HepG2 (cell line): ENCODE measurements around the gene ERF. TPM values are rescaled to one million over a fixed set of nuclear protein-coding genes. Genes with fewer than 3 reads are reported as not detected.
A peak's percentile ranks its signal among the peaks of the same experiment; 100 is the strongest.

Experiments used
- ATAC-seq: fragments of 200-7000 bp; cut with Tn5 transposase; 3 replicates; pipeline ENCODE4 v1.9.1; 2020; ENCODE audit warnings: mild to moderate bottlenecking, moderate library complexity
- BruUV-seq: library from RNA; stranded (reverse); fragments of 400-500 nt; replicated peaks from 2 replicates; lab custom pipeline; 2021; lab: Mats Ljungman, UMichigan
- CTCF ChIA-PET: fragments of 300-600 bp; formaldehyde crosslinking; extraction: SDS; loops from one replicate; lab custom pipeline; 2021; ENCODE audit warnings: low total read pairs, inconsistent platforms, low intra/inter-chr PET ratio; lab: Yijun Ruan, JAX
- POLR2A ChIA-PET: fragments of 350-600 bp; sonication (Branson Sonifier 250); formaldehyde crosslinking; loops from one replicate; lab custom pipeline; 2020; ENCODE audit warnings: antibody characterized with exemption, inconsistent platforms; lab: Yijun Ruan, JAX
- DNase-seq: peaks from one replicate; pipeline ENCODE4 v3.0.0-alpha.2; 2015; ENCODE audit warnings: low spot score
- FAIRE-seq: peaks from 3 replicates; lab custom pipeline; 2011; peaks lifted over from hg19 to GRCh38; lab: Jason Lieb, UNC
- H2AFZ ChIP-seq: one replicate; pipeline ENCODE4 v1.6.1; 2011; ENCODE audit warnings: low read length, inconsistent platforms
- H3K27ac ChIP-seq: fragments of 300-600 bp; 3 replicates; pipeline ENCODE4 v1.8.0; 2011; ENCODE audit warnings: mixed run types, mild to moderate bottlenecking, mixed read lengths, low read length, inconsistent platforms; ENCODE audit not compliant: insufficient read depth; ENCODE audit errors: extremely low read length
- H3K27me3 ChIP-seq, 2 experiments: fragments of 200-600 bp in 1 of 2; 2 replicates in 1 of 2; 3 replicates in 1 of 2; pipeline versions ENCODE4 v1.6.0 to v1.8.0; 2011; ENCODE audit warnings: low read length in 2 of 2, mild to moderate bottlenecking in 2 of 2, moderate library complexity in 2 of 2, inconsistent platforms in 1 of 2; ENCODE audit not compliant: insufficient read depth in 2 of 2, control insufficient read depth in 1 of 2
- H3K36me3 ChIP-seq, 2 experiments: fragments of 200-600 bp in 1 of 2; replicated peaks in 1 of 2; 2 replicates in 1 of 2; 3 replicates in 1 of 2; pipeline versions ENCODE4 v1.5.1 to v1.8.0; 2011; ENCODE audit warnings: low read length in 2 of 2, inconsistent platforms in 1 of 2; ENCODE audit not compliant: insufficient read depth in 2 of 2, control insufficient read depth in 1 of 2
- H3K4me1 ChIP-seq: 2 replicates; pipeline ENCODE4 v1.5.1; 2012; ENCODE audit warnings: low read length, inconsistent platforms; ENCODE audit not compliant: insufficient read depth
- H3K4me2 ChIP-seq: 2 replicates; pipeline ENCODE4 v1.6.0; 2011; ENCODE audit warnings: low read depth, low read length, inconsistent platforms
- H3K4me3 ChIP-seq, 3 experiments: fragments of 200-600 bp in 1 of 3; sonication (generic), shearing (Covaris generic) in 1 of 3; replicated peaks in 1 of 3; 2 replicates each; pipeline ENCODE4 v1.5.1; 2011 to 2016; ENCODE audit warnings: low read length in 3 of 3, inconsistent platforms in 2 of 3, low read depth in 2 of 3, mild to moderate bottlenecking in 2 of 3, control low read depth in 1 of 3, mixed read lengths in 1 of 3; ENCODE audit not compliant: insufficient read depth in 1 of 3
- H3K79me2 ChIP-seq: one replicate; pipeline ENCODE4 v1.6.1; 2011; ENCODE audit warnings: low read length, inconsistent platforms; ENCODE audit not compliant: insufficient read depth
- H3K9ac ChIP-seq: 2 replicates; pipeline ENCODE4 v1.6.0; 2011; ENCODE audit warnings: mild to moderate bottlenecking, low read depth, low read length, inconsistent platforms; ENCODE audit not compliant: insufficient read depth
- H3K9me3 ChIP-seq: 2 replicates; pipeline ENCODE4 v1.5.1; 2012; ENCODE audit warnings: mild to moderate bottlenecking, low read length
- H4K20me1 ChIP-seq: 2 replicates; pipeline ENCODE4 v1.6.0; 2011; ENCODE audit warnings: inconsistent platforms, mild to moderate bottlenecking, low read length, moderate library complexity; ENCODE audit not compliant: insufficient read depth
- ARID2 ChIP-seq: sonication (generic); formaldehyde crosslinking; IDR thresholded peaks from 2 replicates; pipeline ENCODE4 v1.8.1; 2022; ENCODE audit warnings: mild to moderate bottlenecking, missing genetic modification reagents, borderline replicate concordance
- ATF4 ChIP-seq, 2 experiments: fragments of 450-650 bp in 1 of 2; sonication (generic) in 1 of 2; formaldehyde crosslinking; IDR thresholded peaks; 2 replicates each; pipeline versions ENCODE4 v1.5.0 to v1.8.0; 2020 to 2022; ENCODE audit warnings: mild to moderate bottlenecking in 1 of 2, missing genetic modification reagents in 1 of 2
- CEBPG ChIP-seq: IDR thresholded peaks from 2 replicates; pipeline ENCODE4 v1.6.1; 2016
- CENPX ChIP-seq: sonication (generic); formaldehyde crosslinking; IDR thresholded peaks from 2 replicates; pipeline ENCODE4 v1.9.0; 2021; ENCODE audit warnings: mild to moderate bottlenecking, missing genetic modification reagents, moderate library complexity
- CSRNP2 ChIP-seq: sonication (generic); formaldehyde crosslinking; conservative IDR thresholded peaks from 2 replicates; pipeline ENCODE4 v1.8.0; 2022; ENCODE audit warnings: low read depth, missing genetic modification reagents
- EED ChIP-seq: sonication (generic); formaldehyde crosslinking; IDR thresholded peaks from 2 replicates; pipeline ENCODE4 v1.5.0; 2020; ENCODE audit warnings: mild to moderate bottlenecking, missing genetic modification reagents
- GMEB1 ChIP-seq: sonication (generic); formaldehyde crosslinking; IDR thresholded peaks from 2 replicates; pipeline ENCODE4 v1.5.1; 2020; ENCODE audit warnings: missing genetic modification reagents, mild to moderate bottlenecking, borderline replicate concordance
- GPN1 ChIP-seq: sonication (generic); formaldehyde crosslinking; IDR thresholded peaks from 2 replicates; pipeline ENCODE4 v1.5.1; 2020; ENCODE audit warnings: missing genetic modification reagents, borderline replicate concordance
- HDAC1 ChIP-seq: sonication (generic); formaldehyde crosslinking; IDR thresholded peaks from 2 replicates; pipeline ENCODE4 v1.5.1; 2020; ENCODE audit warnings: mild to moderate bottlenecking, missing genetic modification reagents
- MIXL1 ChIP-seq: IDR thresholded peaks from 2 replicates; pipeline ENCODE4 v1.6.1; 2016
- RELA ChIP-seq: sonication (generic); formaldehyde crosslinking; IDR thresholded peaks from 2 replicates; pipeline ENCODE4 v1.4.0; 2020; ENCODE audit warnings: missing genetic modification reagents
- ZHX1 ChIP-seq: sonication (generic); formaldehyde crosslinking; IDR thresholded peaks from 2 replicates; pipeline ENCODE4 v1.8.1; 2022; ENCODE audit warnings: low read depth, mild to moderate bottlenecking, missing genetic modification reagents
- ZNF549 ChIP-seq: sonication (generic); formaldehyde crosslinking; IDR thresholded peaks from 2 replicates; pipeline ENCODE4 v1.5.0; 2020; ENCODE audit warnings: missing genetic modification reagents
- ZNF567 ChIP-seq: sonication (generic); formaldehyde crosslinking; IDR thresholded peaks from 2 replicates; pipeline ENCODE4 v1.8.1; 2023; ENCODE audit warnings: mild to moderate bottlenecking, missing genetic modification reagents, borderline replicate concordance
- WGBS: methylation state at CpG from one replicate; pipeline ENCODE4 v1.1.6; 2017; ENCODE audit warnings: low lambda C conversion rate; 5-methylcytosine and 5-hydroxymethylcytosine counted together
- in situ Hi-C: cut with HindIII; loops from 2 replicates; pipeline ENCODE4 v1.10.0; 2017; ENCODE audit warnings: low pct_unique_long_range_greater_than_20kb; ENCODE audit not compliant: extremely low pct_ligation_motif_present
- intact Hi-C: fragments of 100-400 bp; cut with micrococcal nuclease; formaldehyde crosslinking; loops from one replicate; pipeline ENCODE4 v1.10.0; 2022; ENCODE audit not compliant: unreplicated experiment
- polyA plus RNA-seq, 8 experiments: library from polyadenylated mRNA; depleted of rRNA in 3 of 8; stranded (reverse) in 7 of 8; unstranded in 1 of 8; fragments of >200 nt; fragmentation: Illumina TruSeq in 4 of 8; extraction: Trizol in 4 of 8; gene quantifications; 2 replicates each; pipeline versions ENCODE4 v1.2.1 to v1.2.3, GENCODE V29; 2011 to 2016; ENCODE audit warnings: low read depth in 4 of 8, missing spikeins in 1 of 8, mixed read lengths in 1 of 8; ENCODE audit not compliant: insufficient read depth in 1 of 8
- total RNA-seq, 5 experiments: library from RNA; depleted of rRNA; stranded (reverse); fragments of >200 nt; fragmentation: Illumina TruSeq; extraction: Trizol; gene quantifications; 2 replicates each; pipeline ENCODE4 v1.2.3, GENCODE V29; 2016; ENCODE audit warnings: low read depth in 1 of 5

The ERF gene
- total and polyA plus RNA-seq, 2 of the 13 experiments (the other 11 are each of a cell fraction or from before 2014, with no cell fraction given): 67.1 to 69.9 TPM

- BruUV-seq: TSS peak; percentile 10
- 97% methylated on average over 7 of the region's 15 CpGs for WGBS
- no peak for FAIRE-seq
These were observed 39.0 kb upstream of the ERF start for GRCh38 chr19:42293948-42294347.

More at GRCh38 chr19:42293948-42294347, 39.0 kb upstream of the ERF start:
- H3K9ac ChIP-seq: no peak overlapping the region
- DNase-seq (no peak), ATAC-seq (no peak)
- in situ Hi-C loops (loop anchor here (5.0 kb wide), 1 partner anchor 162 kb away; the partner anchor contains the start of gene POU2F2), intact Hi-C loops (no loop called here)
- H2AFZ ChIP-seq: no peak overlapping the region
- H4K20me1 ChIP-seq: no peaks in the 10 kb centered on the region
- ChIA-PET POLR2A (interaction anchor here (1.5 kb wide), 1 partner anchor 51 kb away, joined by 3 read pairs; no protein-coding TSS in a partner anchor), CTCF (no interaction called here)
- H3K27ac ChIP-seq: no peak overlapping the region
- H3K36me3 ChIP-seq: peaks cover 20 to 57% of the 10 kb centered on the region in 2 experiments; a peak in 4 of 5 replicates
- H3K4me1 ChIP-seq: no peaks in the 10 kb centered on the region
- no peaks in the 10 kb centered on the region for H3K9me3 ChIP-seq
- H3K4me2 ChIP-seq: no peak overlapping the region
- TF ChIP-seq RELA (CRISPR knock-in tag): no peak
- no peak for TF ChIP-seq ZHX1 (CRISPR knock-in tag)
- no peak for TF ChIP-seq GPN1 (CRISPR knock-in tag)
- TF ChIP-seq ATF4 (CRISPR knock-in tag; IDR thresholded peaks at IDR 0.05): no peak
- TF ChIP-seq HDAC1 (CRISPR knock-in tag): no peak
- TF ChIP-seq GMEB1: no peak
- no peak for TF ChIP-seq ZNF567 (CRISPR knock-in tag)
- TF ChIP-seq EED (CRISPR knock-in tag): no peak
- no peak for TF ChIP-seq ZNF549 (CRISPR knock-in tag)
- TF ChIP-seq ARID2 (CRISPR knock-in tag): no peak
- TF ChIP-seq CSRNP2 (CRISPR knock-in tag): no peak
- no peak for TF ChIP-seq CEBPG
- no peak for TF ChIP-seq CENPX
- no peak for TF ChIP-seq MIXL1
- H3K27me3 ChIP-seq: no peaks in the 10 kb centered on the region
- no peak overlapping the region for H3K4me3 ChIP-seq
- no peaks in the 10 kb centered on the region for H3K79me2 ChIP-seq
